C4-2B (cell line): Measurements from ENCODE around the gene ISG20.

ENCODE experiments used
- ZFX ChIP-seq: fragments of 450-650 bp; IDR thresholded peaks from 2 replicates; pipeline ENCODE4 v1.6.1; 2017
- TF ChIP-seq, protein P1 (sequence below): fragments of 450-650 bp; conservative IDR thresholded peaks from 2 replicates; pipeline ENCODE4 v1.5.1; 2017; ENCODE audit warnings: mild to moderate bottlenecking

DNA sequence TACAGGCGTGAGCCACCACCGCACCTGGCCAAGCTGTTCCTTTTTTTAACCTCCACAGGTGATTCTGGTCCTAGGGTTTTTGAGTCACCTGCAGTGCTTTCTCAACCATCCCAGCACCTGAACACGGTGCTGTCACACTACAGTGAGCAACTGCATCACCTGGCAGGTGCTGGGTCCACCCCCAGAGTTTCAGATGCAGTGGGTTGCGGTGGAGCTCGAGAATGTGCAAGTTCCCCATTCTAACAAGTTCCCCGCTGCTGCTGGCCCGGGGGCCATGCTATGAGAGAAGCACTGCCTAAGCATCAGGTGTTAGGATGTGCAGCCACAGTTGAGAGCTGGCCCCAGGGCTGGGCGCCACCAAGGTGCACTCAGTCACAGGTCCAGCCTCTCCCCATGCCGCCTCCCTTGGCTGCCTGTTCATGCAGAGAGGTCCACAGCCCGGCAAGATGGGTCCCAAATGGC, 18.0 kb downstream of the ISG20 start:
- TF ChIP-seq, protein P1, sequence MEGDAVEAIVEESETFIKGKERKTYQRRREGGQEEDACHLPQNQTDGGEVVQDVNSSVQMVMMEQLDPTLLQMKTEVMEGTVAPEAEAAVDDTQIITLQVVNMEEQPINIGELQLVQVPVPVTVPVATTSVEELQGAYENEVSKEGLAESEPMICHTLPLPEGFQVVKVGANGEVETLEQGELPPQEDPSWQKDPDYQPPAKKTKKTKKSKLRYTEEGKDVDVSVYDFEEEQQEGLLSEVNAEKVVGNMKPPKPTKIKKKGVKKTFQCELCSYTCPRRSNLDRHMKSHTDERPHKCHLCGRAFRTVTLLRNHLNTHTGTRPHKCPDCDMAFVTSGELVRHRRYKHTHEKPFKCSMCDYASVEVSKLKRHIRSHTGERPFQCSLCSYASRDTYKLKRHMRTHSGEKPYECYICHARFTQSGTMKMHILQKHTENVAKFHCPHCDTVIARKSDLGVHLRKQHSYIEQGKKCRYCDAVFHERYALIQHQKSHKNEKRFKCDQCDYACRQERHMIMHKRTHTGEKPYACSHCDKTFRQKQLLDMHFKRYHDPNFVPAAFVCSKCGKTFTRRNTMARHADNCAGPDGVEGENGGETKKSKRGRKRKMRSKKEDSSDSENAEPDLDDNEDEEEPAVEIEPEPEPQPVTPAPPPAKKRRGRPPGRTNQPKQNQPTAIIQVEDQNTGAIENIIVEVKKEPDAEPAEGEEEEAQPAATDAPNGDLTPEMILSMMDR: no peak
- no peak for TF ChIP-seq ZFX
